RWPE2 (cell line): ENCODE data around the gene CHP1.

Experiments used
- ATAC-seq: fragments of 200-7000 bp; cut with Tn5 transposase; 3 replicates; pipeline ENCODE4 v1.9.1; 2021; ENCODE audit warnings: low read depth
- DNase-seq: peaks from one replicate; pipeline ENCODE4 v3.0.0-alpha.2; 2020; ENCODE audit warnings: low spot score
- H3K27ac ChIP-seq: fragments of 450-650 bp; 2 replicates; pipeline ENCODE4 v1.5.1; 2017; ENCODE audit warnings: mild to moderate bottlenecking; ENCODE audit not compliant: poor library complexity, severe bottlenecking
- H3K27me3 ChIP-seq: fragments of 250-450 bp; sonication (Bioruptor Pico); 2 replicates; pipeline ENCODE4 v1.5.1; 2021; ENCODE audit warnings: mild to moderate bottlenecking, moderate library complexity; ENCODE audit not compliant: insufficient read depth, poor library complexity, severe bottlenecking
- H3K36me3 ChIP-seq: fragments of 250-450 bp; sonication (Bioruptor Pico); 2 replicates; pipeline ENCODE4 v1.5.1; 2020; ENCODE audit warnings: low read depth, mild to moderate bottlenecking, moderate library complexity
- H3K4me1 ChIP-seq: fragments of 250-450 bp; sonication (Bioruptor Pico); 2 replicates; pipeline ENCODE4 v1.5.1; 2021; ENCODE audit warnings: mild to moderate bottlenecking, moderate library complexity; ENCODE audit not compliant: insufficient read depth, poor library complexity, severe bottlenecking
- H3K4me3 ChIP-seq: fragments of 250-450 bp; sonication (Bioruptor Pico); 2 replicates; pipeline ENCODE4 v1.5.1; 2021; ENCODE audit warnings: mild to moderate bottlenecking, moderate library complexity; ENCODE audit not compliant: severe bottlenecking
- H3K9me3 ChIP-seq: fragments of 250-450 bp; sonication (Bioruptor Pico); 2 replicates; pipeline ENCODE4 v1.5.1; 2021; ENCODE audit warnings: mild to moderate bottlenecking, moderate library complexity; ENCODE audit not compliant: severe bottlenecking
- CTCF ChIP-seq: fragments of 450-650 bp; IDR thresholded peaks from one replicate; pipeline ENCODE4 v1.5.1; 2017; ENCODE audit warnings: mild to moderate bottlenecking, moderate library complexity; ENCODE audit not compliant: poor library complexity, severe bottlenecking

Gene CHP1

GRCh38 chr15:41284427-41285177 is 53.5 kb downstream of the CHP1 start:
- no peak for ATAC-seq
- H3K4me3 ChIP-seq: peak overlapping the region; percentile 82
- peaks cover 51% of the 10 kb centered on the region for H3K36me3 ChIP-seq
- no peak for TF ChIP-seq CTCF
- H3K27ac ChIP-seq: peak overlapping the region; percentile 67
- peaks cover 27% of the 10 kb centered on the region for H3K4me1 ChIP-seq
- H3K9me3 ChIP-seq: no peaks in the 10 kb centered on the region
- DNase-seq: no peak
- H3K27me3 ChIP-seq: no peaks in the 10 kb centered on the region

- Histone ChIP-seq H3K27me3 (no peaks in the 10 kb centered on the region), H3K27ac (peak overlapping the region; percentile 67), H3K4me3 (peak overlapping the region; percentile 82), H3K9me3 (no peaks in the 10 kb centered on the region), H3K4me1 (peaks cover 27% of the 10 kb centered on the region), H3K36me3 (peaks cover 52% of the 10 kb centered on the region)
- TF ChIP-seq CTCF: no peak
- ATAC-seq (no peak), DNase-seq (no peak)
Measured at GRCh38 chr15:41285285-41285684, 54.2 kb downstream of the CHP1 start.

GRCh38 chr15:41286665-41287333 is 55.7 kb downstream of the CHP1 start:
- DNase-seq: no peak
- no peak for ATAC-seq
- H3K36me3 ChIP-seq: peaks cover 63% of the 10 kb centered on the region
- peaks cover 18% of the 10 kb centered on the region for H3K4me1 ChIP-seq
- H3K27ac ChIP-seq: no peak overlapping the region
- H3K4me3 ChIP-seq: no peak overlapping the region
- no peak for TF ChIP-seq CTCF
- H3K27me3 ChIP-seq: no peaks in the 10 kb centered on the region
- no peaks in the 10 kb centered on the region for H3K9me3 ChIP-seq

GRCh38 chr15:41288464-41288863 is 57.4 kb downstream of the CHP1 start:
- Histone ChIP-seq H3K36me3 (peaks cover 78% of the 10 kb centered on the region), H3K4me1 (peaks cover 9% of the 10 kb centered on the region), H3K27me3 (no peaks in the 10 kb centered on the region), H3K4me3 (no peak overlapping the region), H3K9me3 (no peaks in the 10 kb centered on the region), H3K27ac (no peak overlapping the region)
- no peak for TF ChIP-seq CTCF
- ATAC-seq (no peak), DNase-seq (no peak)

- H3K36me3 ChIP-seq: peaks cover 90% of the 10 kb centered on the region
- no peak for ATAC-seq
- peaks cover 8% of the 10 kb centered on the region for H3K4me1 ChIP-seq
Measured at GRCh38 chr15:41289953-41290352, 58.9 kb downstream of the CHP1 start.

More at GRCh38 chr15:41289953-41290352, 58.9 kb downstream of the CHP1 start:
- no peak overlapping the region for H3K4me3 ChIP-seq
- TF ChIP-seq CTCF: no peak
- no peak overlapping the region for H3K27ac ChIP-seq
- no peak for DNase-seq
- no peaks in the 10 kb centered on the region for H3K27me3 ChIP-seq
- no peaks in the 10 kb centered on the region for H3K9me3 ChIP-seq
